ENCODE measurements around the gene AP3S2.

Gene AP3S2

GRCh38 chr15:89813381-89814111, 80.2 kb downstream of the AP3S2 start:
- no peaks in the 10 kb centered on the region for H3K79me2 ChIP-seq (ENCODE audit: insufficient read depth, low read length)
- no peak overlapping the region for H3K27ac ChIP-seq (ENCODE audit: low read length)
- H3K9ac ChIP-seq (ENCODE audit: low read depth, low read length) = no peak overlapping the region
- H3K4me2 ChIP-seq (ENCODE audit: insufficient read depth, low read length) = no peak overlapping the region
- no peaks in the 10 kb centered on the region for H4K20me1 ChIP-seq (ENCODE audit: insufficient read depth, low read length)
- no peak for DNase-seq
- H3K36me3 ChIP-seq (ENCODE audit: insufficient read depth, low read length) = no peaks in the 10 kb centered on the region
- H3K27me3 ChIP-seq (ENCODE audit: insufficient read depth, low read length, poor library complexity) = no peaks in the 10 kb centered on the region
- no peak for TF ChIP-seq CTCF (IDR thresholded peaks at IDR 0.05; ENCODE audit: borderline replicate concordance, extremely low read depth, low read length, poor library complexity, severe bottlenecking)
- no peaks in the 10 kb centered on the region for H3K4me1 ChIP-seq (ENCODE audit: insufficient read depth, low read length)
- no peak for ATAC-seq (ENCODE audit: insufficient read depth, low read depth)
- H3K4me3 ChIP-seq (ENCODE audit: low read depth in 1 of 2, low read length in 2 of 2) = no peak overlapping the region
- H2AFZ ChIP-seq (ENCODE audit: low read depth, low read length) = no peak overlapping the region
- no peaks in the 10 kb centered on the region for H3K9me3 ChIP-seq (ENCODE audit: insufficient read depth, low read length, severe bottlenecking)

- Histone ChIP-seq H3K27me3 (ENCODE audit: insufficient read depth, low read length, poor library complexity) (no peaks in the 10 kb centered on the region), H2AFZ (ENCODE audit: low read depth, low read length) (no peak overlapping the region), H3K4me1 (ENCODE audit: insufficient read depth, low read length) (no peaks in the 10 kb centered on the region), H4K20me1 (ENCODE audit: insufficient read depth, low read length) (no peaks in the 10 kb centered on the region), H3K27ac (ENCODE audit: low read length) (no peak overlapping the region), H3K79me2 (ENCODE audit: insufficient read depth, low read length) (no peaks in the 10 kb centered on the region), H3K9ac (ENCODE audit: low read depth, low read length) (no peak overlapping the region), H3K36me3 (ENCODE audit: insufficient read depth, low read length) (no peaks in the 10 kb centered on the region), H3K9me3 (ENCODE audit: insufficient read depth, low read length, severe bottlenecking) (no peaks in the 10 kb centered on the region), H3K4me2 (ENCODE audit: insufficient read depth, low read length) (no peak overlapping the region), H3K4me3 (ENCODE audit: low read depth in 1 of 2, low read length in 2 of 2) (no peak overlapping the region)
- DNase-seq (no peak), ATAC-seq (ENCODE audit: insufficient read depth, low read depth) (no peak)
- TF ChIP-seq CTCF (IDR thresholded peaks at IDR 0.05; ENCODE audit: borderline replicate concordance, extremely low read depth, low read length, poor library complexity, severe bottlenecking) (no peak), EZH2 (IDR thresholded peaks at IDR 0.05; ENCODE audit: borderline replicate concordance, low read depth, low read length, severe bottlenecking) (no peak)
Measured at GRCh38 chr15:89812847-89813320, 80.9 kb downstream of the AP3S2 start.

GRCh38 chr15:89812011-89812846, 81.6 kb downstream of the AP3S2 start:
- ATAC-seq (ENCODE audit: insufficient read depth, low read depth) (no peak), DNase-seq (no peak)
- H4K20me1 ChIP-seq (ENCODE audit: insufficient read depth, low read length) = no peaks in the 10 kb centered on the region
- no peak overlapping the region for H3K4me3 ChIP-seq (ENCODE audit: low read depth in 1 of 2, low read length in 2 of 2)
- H3K36me3 ChIP-seq (ENCODE audit: insufficient read depth, low read length) = no peaks in the 10 kb centered on the region
- no peak overlapping the region for H2AFZ ChIP-seq (ENCODE audit: low read depth, low read length)
- no peaks in the 10 kb centered on the region for H3K79me2 ChIP-seq (ENCODE audit: insufficient read depth, low read length)
- no peak for TF ChIP-seq CTCF (IDR thresholded peaks at IDR 0.05; ENCODE audit: borderline replicate concordance, extremely low read depth, low read length, poor library complexity, severe bottlenecking)
- TF ChIP-seq EZH2 (IDR thresholded peaks at IDR 0.05; ENCODE audit: borderline replicate concordance, low read depth, low read length, severe bottlenecking) = no peak
- no peak overlapping the region for H3K9ac ChIP-seq (ENCODE audit: low read depth, low read length)
- no peaks in the 10 kb centered on the region for H3K4me1 ChIP-seq (ENCODE audit: insufficient read depth, low read length)
- H3K27ac ChIP-seq (ENCODE audit: low read length) = no peak overlapping the region
- H3K27me3 ChIP-seq (ENCODE audit: insufficient read depth, low read length, poor library complexity) = no peaks in the 10 kb centered on the region
- no peak overlapping the region for H3K4me2 ChIP-seq (ENCODE audit: insufficient read depth, low read length)
- no peaks in the 10 kb centered on the region for H3K9me3 ChIP-seq (ENCODE audit: insufficient read depth, low read length, severe bottlenecking)
